ENCODE measurements around the gene GPR18.

- TF ChIP-seq CTCF (conservative IDR thresholded peaks at IDR 0.05) (no peak), ZFX (IDR thresholded peaks at IDR 0.05) (no peak)
Observed at GRCh38 chr13:99305158-99305557, 47.0 kb upstream of the GPR18 start.
